OCI-LY7 (cell line): ENCODE data around the gene SPACDR. TPM values are rescaled to one million over a fixed set of nuclear protein-coding genes. Genes with fewer than 3 reads are reported as not detected.

Source experiments
- BruUV-seq: library from RNA; stranded (reverse); fragments of 400-500 nt; replicated peaks from 2 replicates; lab custom pipeline; 2021; lab: Mats Ljungman, UMichigan
- CTCF ChIA-PET: fragments of 300-600 bp; sonication (Branson Sonifier 250); formaldehyde crosslinking; loops from one replicate; lab custom pipeline; 2022; ENCODE audit warnings: antibody characterized with exemption; ENCODE audit not compliant: unreplicated experiment; lab: Charles Lee
- POLR2A ChIA-PET: fragments of 300-600 bp; sonication (Branson Sonifier 250); formaldehyde crosslinking; loops from one replicate; lab custom pipeline; 2022; ENCODE audit warnings: antibody characterized with exemption; lab: Charles Lee
- DNase-seq: peaks from one replicate; pipeline ENCODE4 v3.0.0-alpha.2; 2015; ENCODE audit warnings: low spot score
- H2AFZ ChIP-seq: fragments of 200-600 bp; sonication (generic), shearing (Covaris generic); 2 replicates; pipeline ENCODE4 v1.6.1; 2014; ENCODE audit warnings: mild to moderate bottlenecking, antibody characterized with exemption, low read length, moderate library complexity
- H3K27ac ChIP-seq: fragments of 200-600 bp; sonication (generic); 2 replicates; pipeline ENCODE4 v1.5.1; 2014; ENCODE audit warnings: mixed run types, low read depth, mild to moderate bottlenecking, moderate library complexity, low read length, inconsistent platforms; ENCODE audit not compliant: poor library complexity, severe bottlenecking
- H3K36me3 ChIP-seq: fragments of 200-600 bp; sonication (generic); 2 replicates; pipeline ENCODE4 v1.6.1; 2014; ENCODE audit warnings: mild to moderate bottlenecking, antibody characterized with exemption, low read length, moderate library complexity, mixed read lengths; ENCODE audit not compliant: insufficient read depth
- H3K4me1 ChIP-seq: fragments of 200-600 bp; sonication (generic); 2 replicates; pipeline ENCODE4 v1.5.1; 2014; ENCODE audit warnings: mild to moderate bottlenecking, low read length; ENCODE audit not compliant: insufficient read depth, poor library complexity, severe bottlenecking
- H3K4me2 ChIP-seq: fragments of 200-600 bp; sonication (generic); 2 replicates; pipeline ENCODE4 v1.6.1; 2014; ENCODE audit warnings: mild to moderate bottlenecking, low read length
- H3K4me3 ChIP-seq: fragments of 200-600 bp; sonication (generic); 2 replicates; pipeline ENCODE4 v1.5.1; 2014; ENCODE audit warnings: mild to moderate bottlenecking, low read depth, low read length; ENCODE audit not compliant: poor library complexity, severe bottlenecking
- H3K79me2 ChIP-seq: fragments of 200-600 bp; sonication (generic); 2 replicates; pipeline ENCODE4 v1.6.1; 2016; ENCODE audit warnings: low read depth, mild to moderate bottlenecking, low read length, moderate library complexity, mixed read lengths; ENCODE audit not compliant: insufficient read depth
- H3K9me2 ChIP-seq: fragments of 200-600 bp; sonication (generic); 2 replicates; pipeline ENCODE4 v1.6.1; 2016; ENCODE audit warnings: mild to moderate bottlenecking, low read length, mixed read lengths; ENCODE audit not compliant: insufficient read depth
- H3K9me3 ChIP-seq: fragments of 200-600 bp; sonication (generic); 2 replicates; pipeline ENCODE4 v1.6.1; 2014; ENCODE audit warnings: mild to moderate bottlenecking, mixed run types, low read length, mixed read lengths
- H4K20me1 ChIP-seq: fragments of 200-600 bp; sonication (generic); 2 replicates; pipeline ENCODE4 v1.6.1; 2014; ENCODE audit warnings: mild to moderate bottlenecking, antibody characterized with exemption, low read length, moderate library complexity, mixed read lengths; ENCODE audit not compliant: insufficient read depth
- EZH2phosphoT487 ChIP-seq: fragments of 200-600 bp; sonication (generic); IDR thresholded peaks from 2 replicates; pipeline ENCODE4 v1.6.1; 2018; ENCODE audit warnings: low read depth, borderline replicate concordance, mild to moderate bottlenecking, mixed run types, antibody characterized with exemption, low read length, moderate library complexity, mixed read lengths
- intact Hi-C: fragments of 100-400 bp; cut with micrococcal nuclease; formaldehyde crosslinking; loops from one replicate; pipeline ENCODE4 v1.10.0; 2022; ENCODE audit not compliant: unreplicated experiment
- total RNA-seq, 2 experiments: library from RNA; depleted of rRNA in 1 of 2; stranded (reverse); fragments of >200 nt in 1 of 2; shearing (Covaris generic) in 1 of 2; gene quantifications; 2 replicates each; pipeline ENCODE4 v1.2.3, GENCODE V29; 2014 to 2022
- TF ChIP-seq, protein P1 (sequence below): fragments of 200-600 bp; sonication (generic); conservative IDR thresholded peaks from 2 replicates; pipeline ENCODE4 v1.5.1; 2014; ENCODE audit warnings: mild to moderate bottlenecking, antibody characterized with exemption, low read length, moderate library complexity, mixed read lengths

Gene SPACDR
- total RNA-seq, 2 experiments from 2014 or later = 1.6 to 2.4 TPM

DNA sequence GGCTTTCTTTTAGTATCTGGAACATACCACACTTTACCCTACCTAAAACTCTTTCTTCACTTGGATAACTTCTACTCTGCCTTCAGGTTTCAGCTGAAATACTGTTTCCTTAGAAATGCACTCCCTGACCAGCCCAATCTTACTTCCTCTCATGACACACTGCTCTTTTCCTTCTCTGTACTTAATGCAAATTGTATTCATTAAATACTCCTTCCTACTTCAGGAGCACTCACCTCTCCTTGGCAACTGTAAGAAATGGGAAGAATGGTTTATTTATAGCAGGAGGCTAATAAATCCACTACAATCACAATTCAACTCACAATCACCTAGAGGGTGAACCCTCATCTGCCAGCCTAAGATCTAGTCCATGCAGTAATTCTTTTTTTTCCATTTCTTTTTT is 50.7 kb downstream of the SPACDR start:
- peak overlapping the region; percentile 18; the same call in 1 of the 2 replicates for H3K4me2 ChIP-seq
- no peaks in the 10 kb centered on the region for H3K79me2 ChIP-seq
- no peak overlapping the region for H3K27ac ChIP-seq
- DNase-seq = no peak
- H2AFZ ChIP-seq = peak overlapping the region; percentile 37; the same call in 1 of the 2 replicates
- H3K9me2 ChIP-seq = no peaks in the 10 kb centered on the region
- intact Hi-C loops = no loop called here
- no peaks in the 10 kb centered on the region for H3K9me3 ChIP-seq
- POLR2A ChIA-PET = no interaction called here
- no peaks in the 10 kb centered on the region for H4K20me1 ChIP-seq
- BruUV-seq = no TSS peak
- CTCF ChIA-PET = no interaction called here
- H3K4me3 ChIP-seq = no peak overlapping the region
- no peak for TF ChIP-seq EZH2phosphoT487
- TF ChIP-seq, protein P1, sequence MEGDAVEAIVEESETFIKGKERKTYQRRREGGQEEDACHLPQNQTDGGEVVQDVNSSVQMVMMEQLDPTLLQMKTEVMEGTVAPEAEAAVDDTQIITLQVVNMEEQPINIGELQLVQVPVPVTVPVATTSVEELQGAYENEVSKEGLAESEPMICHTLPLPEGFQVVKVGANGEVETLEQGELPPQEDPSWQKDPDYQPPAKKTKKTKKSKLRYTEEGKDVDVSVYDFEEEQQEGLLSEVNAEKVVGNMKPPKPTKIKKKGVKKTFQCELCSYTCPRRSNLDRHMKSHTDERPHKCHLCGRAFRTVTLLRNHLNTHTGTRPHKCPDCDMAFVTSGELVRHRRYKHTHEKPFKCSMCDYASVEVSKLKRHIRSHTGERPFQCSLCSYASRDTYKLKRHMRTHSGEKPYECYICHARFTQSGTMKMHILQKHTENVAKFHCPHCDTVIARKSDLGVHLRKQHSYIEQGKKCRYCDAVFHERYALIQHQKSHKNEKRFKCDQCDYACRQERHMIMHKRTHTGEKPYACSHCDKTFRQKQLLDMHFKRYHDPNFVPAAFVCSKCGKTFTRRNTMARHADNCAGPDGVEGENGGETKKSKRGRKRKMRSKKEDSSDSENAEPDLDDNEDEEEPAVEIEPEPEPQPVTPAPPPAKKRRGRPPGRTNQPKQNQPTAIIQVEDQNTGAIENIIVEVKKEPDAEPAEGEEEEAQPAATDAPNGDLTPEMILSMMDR = no peak
- no peaks in the 10 kb centered on the region for H3K36me3 ChIP-seq
- peaks cover 29% of the 10 kb centered on the region for H3K4me1 ChIP-seq

DNA sequence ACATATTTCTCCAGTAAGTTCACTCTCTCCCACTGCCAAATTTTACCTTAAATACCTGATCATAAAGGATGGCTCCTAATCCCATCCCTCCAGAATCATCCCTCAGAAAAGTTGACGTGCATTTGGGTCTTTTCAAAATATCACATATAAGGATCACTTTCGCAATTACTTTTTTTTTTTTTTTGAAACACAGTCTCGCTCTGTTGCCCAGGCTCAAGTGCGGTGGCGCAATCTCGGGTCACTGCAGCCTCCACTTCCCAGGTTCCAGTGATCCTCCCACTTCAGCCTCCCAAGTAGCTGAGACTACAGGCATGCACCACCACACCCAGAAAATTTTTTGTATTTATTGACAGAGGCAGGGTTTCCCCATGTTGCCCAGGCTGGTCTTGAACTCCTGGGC is 53.0 kb downstream of the SPACDR start:
- CTCF ChIA-PET = no interaction called here
- H3K27ac ChIP-seq = no peak overlapping the region
- no peak overlapping the region for H3K4me3 ChIP-seq
- no TSS peak for BruUV-seq
- TF ChIP-seq, protein P1 = no peak
- TF ChIP-seq EZH2phosphoT487 = no peak
- H3K9me2 ChIP-seq = no peaks in the 10 kb centered on the region
- no peaks in the 10 kb centered on the region for H3K79me2 ChIP-seq
- no peaks in the 10 kb centered on the region for H3K9me3 ChIP-seq
- H3K4me2 ChIP-seq = no peak overlapping the region
- no peak overlapping the region for H2AFZ ChIP-seq
- DNase-seq = no peak
- H3K4me1 ChIP-seq = peaks cover 47% of the 10 kb centered on the region
- intact Hi-C loops = no loop called here
- no peaks in the 10 kb centered on the region for H4K20me1 ChIP-seq
- H3K36me3 ChIP-seq = no peaks in the 10 kb centered on the region
- POLR2A ChIA-PET = no interaction called here
